Keratinocyte (primary cell): Measurements from ENCODE around the gene FRS3. TPM values are rescaled to one million over a fixed set of nuclear protein-coding genes. Genes with fewer than 3 reads are reported as not detected.

ENCODE experiments used
- DNase-seq: peaks from one replicate; pipeline ENCODE4 v3.0.0-alpha.2; 2011; ENCODE audit warnings: low read depth, missing footprints, low spot score
- FAIRE-seq: peaks from 2 replicates; lab custom pipeline; 2011; peaks lifted over from hg19 to GRCh38; lab: Jason Lieb, UNC
- H2AFZ ChIP-seq: 2 replicates; pipeline ENCODE4 v1.6.0; 2012; ENCODE audit warnings: low read length, control low read depth, inconsistent platforms; ENCODE audit not compliant: control insufficient read depth
- H3K27ac ChIP-seq: 2 replicates; pipeline ENCODE4 v1.5.1; 2011; ENCODE audit warnings: low read length; ENCODE audit not compliant: control insufficient read depth, insufficient read depth
- H3K27me3 ChIP-seq: 3 replicates; pipeline ENCODE4 v1.6.0; 2011; ENCODE audit warnings: low read length; ENCODE audit not compliant: control insufficient read depth, insufficient read depth; ENCODE audit errors: extremely low read depth
- H3K36me3 ChIP-seq, 2 experiments: 2 replicates in 1 of 2; 3 replicates in 1 of 2; pipeline ENCODE4 v1.5.1; 2011; ENCODE audit warnings: low read length in 2 of 2, mild to moderate bottlenecking in 1 of 2; ENCODE audit not compliant: control insufficient read depth in 2 of 2, insufficient read depth in 2 of 2; ENCODE audit errors: extremely low read depth in 1 of 2
- H3K4me1 ChIP-seq: 3 replicates; pipeline ENCODE4 v1.5.1; 2011; ENCODE audit warnings: low read length; ENCODE audit not compliant: control insufficient read depth, insufficient read depth; ENCODE audit errors: extremely low read depth
- H3K4me2 ChIP-seq: 3 replicates; pipeline ENCODE4 v1.6.0; 2011; ENCODE audit warnings: low read depth, low read length; ENCODE audit not compliant: control insufficient read depth, insufficient read depth; ENCODE audit errors: extremely low read depth
- H3K4me3 ChIP-seq, 3 experiments: fragments of 200-600 bp in 1 of 3; sonication (generic) in 1 of 3; 2 replicates in 2 of 3; 3 replicates in 1 of 3; pipeline ENCODE4 v1.5.1; 2011 to 2016; ENCODE audit warnings: low read length in 3 of 3, mild to moderate bottlenecking in 3 of 3, control low read depth in 2 of 3, inconsistent platforms in 1 of 3, low read depth in 1 of 3, mixed read lengths in 1 of 3, mixed run types in 1 of 3, moderate library complexity in 1 of 3; ENCODE audit not compliant: control insufficient read depth in 2 of 3, insufficient read depth in 2 of 3; ENCODE audit errors: extremely low read depth in 1 of 3
- H3K79me2 ChIP-seq: 2 replicates; pipeline ENCODE4 v1.6.0; 2012; ENCODE audit warnings: low read length; ENCODE audit not compliant: control insufficient read depth, insufficient read depth
- H3K9ac ChIP-seq: 3 replicates; pipeline ENCODE4 v1.6.0; 2011; ENCODE audit warnings: low read length; ENCODE audit not compliant: control insufficient read depth, insufficient read depth; ENCODE audit errors: extremely low read depth
- H3K9me1 ChIP-seq: 3 replicates; pipeline ENCODE4 v1.6.0; 2011; ENCODE audit warnings: low read length; ENCODE audit not compliant: control insufficient read depth, insufficient read depth; ENCODE audit errors: extremely low read depth
- H3K9me3 ChIP-seq: 2 replicates; pipeline ENCODE4 v1.5.1; 2012; ENCODE audit warnings: low read depth, low read length; ENCODE audit not compliant: control insufficient read depth
- H4K20me1 ChIP-seq: 3 replicates; pipeline ENCODE4 v1.6.0; 2011; ENCODE audit warnings: low read length; ENCODE audit not compliant: control insufficient read depth, insufficient read depth; ENCODE audit errors: extremely low read depth
- CTCF ChIP-seq, 3 experiments: IDR thresholded peaks in 1 of 3; conservative IDR thresholded peaks in 1 of 3; optimal IDR thresholded peaks in 1 of 3; 2 replicates in 2 of 3; 3 replicates in 1 of 3; pipeline versions ENCODE3 to v1.5.1; 2011; ENCODE audit warnings: low read length in 3 of 3, mild to moderate bottlenecking in 3 of 3, moderate library complexity in 2 of 3, control low read depth in 1 of 3, inconsistent platforms in 1 of 3; ENCODE audit not compliant: insufficient read depth in 2 of 3; ENCODE audit errors: extremely low read depth in 1 of 3
- EZH2 ChIP-seq: IDR thresholded peaks from one replicate; pipeline ENCODE4 v1.6.1; 2012; ENCODE audit warnings: inconsistent platforms, mild to moderate bottlenecking, low read length, moderate library complexity
- dilution Hi-C: fragments of 300-500 bp; cut with MboI; formaldehyde crosslinking; loops from one replicate; pipeline ENCODE4 v1.7.0; 2020; ENCODE audit warnings: low sequenced_read_pairs; ENCODE audit not compliant: extremely low pct_ligation_motif_present
- polyA plus RNA-seq, 5 experiments: library from polyadenylated mRNA; depleted of rRNA in 3 of 5; stranded (reverse) in 3 of 5; stranded (forward) in 1 of 5; unstranded in 1 of 5; fragments of >200 nt; gene quantifications; 1 replicate in 1 of 5; 2 replicates in 3 of 5; 3 replicates in 1 of 5; pipeline versions ENCODE4 v1.2.1 to v1.2.3, GENCODE V29; 2011 to 2012; ENCODE audit warnings: missing spikeins in 2 of 5, low read depth in 1 of 5, low replicate concordance in 1 of 5

Gene FRS3
- polyA plus RNA-seq, 1 donor (not counting 4 experiments of a cell fraction or from before 2014, with no cell fraction given): 2.0 TPM

- H3K27me3 ChIP-seq: no peaks in the 10 kb centered on the region
- no peak overlapping the region for H2AFZ ChIP-seq
- H3K36me3 ChIP-seq: no peaks in the 10 kb centered on the region
- no peak overlapping the region for H3K27ac ChIP-seq
- dilution Hi-C loops: no loop called here
- no peaks in the 10 kb centered on the region for H3K9me3 ChIP-seq
- TF ChIP-seq CTCF (optimal IDR thresholded peaks at IDR 0.05 in 1 of 3, IDR thresholded peaks at IDR 0.05 in 1 of 3, conservative IDR thresholded peaks at IDR 0.05 in 1 of 3; ENCODE audit: extremely low read depth in 1 of 3, insufficient read depth in 2 of 3, low read length in 3 of 3) (no peak), EZH2 (no peak)
- no peak overlapping the region for H3K4me2 ChIP-seq
- FAIRE-seq (no peak), DNase-seq (no peak)
- H3K9ac ChIP-seq: no peak overlapping the region
- no peaks in the 10 kb centered on the region for H3K79me2 ChIP-seq
- no peaks in the 10 kb centered on the region for H3K9me1 ChIP-seq
- no peaks in the 10 kb centered on the region for H4K20me1 ChIP-seq
- no peak overlapping the region for H3K4me3 ChIP-seq
- H3K4me1 ChIP-seq: no peaks in the 10 kb centered on the region
Measured at GRCh38 chr6:41748102-41748477, 31.6 kb downstream of the FRS3 start.

GRCh38 chr6:41747256-41748101 is 32.2 kb downstream of the FRS3 start, which contains the start of gene PGC:
Gene PGC, minus strand, starts transcription at chr6:41747397. Its CDS starts 63 bp downstream, at chr6:41747334.
- Histone ChIP-seq H3K79me2 (no peaks in the 10 kb centered on the region), H3K4me2 (no peak within 1 kb of the TSS), H3K9ac (no peak within 1 kb of the TSS), H3K27ac (no peak within 1 kb of the TSS), H3K4me3 (no peak within 1 kb of the TSS), H2AFZ (no peak within 1 kb of the TSS), H4K20me1 (no peaks in the 10 kb centered on the region), H3K4me1 (no peaks in the 10 kb centered on the region), H3K9me1 (no peaks in the 10 kb centered on the region), H3K9me3 (no peaks in the 10 kb centered on the region), H3K36me3 (no peaks in the 10 kb centered on the region), H3K27me3 (no peaks in the 10 kb centered on the region)
- DNase-seq: no peak
- dilution Hi-C loops: no loop called here
- FAIRE-seq: no peak
- TF ChIP-seq CTCF (optimal IDR thresholded peaks at IDR 0.05 in 1 of 3, IDR thresholded peaks at IDR 0.05 in 1 of 3, conservative IDR thresholded peaks at IDR 0.05 in 1 of 3; ENCODE audit: extremely low read depth in 1 of 3, insufficient read depth in 2 of 3, low read length in 3 of 3) (no peak), EZH2 (no peak)
